IMR-90 (cell line): ENCODE data around the gene COPZ1. TPM values are rescaled to one million over a fixed set of nuclear protein-coding genes. Genes with fewer than 3 reads are reported as not detected.

Experiments used
- ATAC-seq: fragments of 200-7000 bp; cut with Tn5 transposase; 2 replicates; pipeline ENCODE4 v1.9.1; 2020; ENCODE audit warnings: low read depth, mild to moderate bottlenecking, moderate library complexity
- BruUV-seq: library from RNA; stranded (reverse); fragments of 400-500 nt; replicated peaks from 2 replicates; lab custom pipeline; 2021; lab: Mats Ljungman, UMichigan
- CTCF ChIA-PET: fragments of 300-600 bp; formaldehyde crosslinking; extraction: SDS; loops from one replicate; lab custom pipeline; 2021; ENCODE audit warnings: antibody characterized with exemption; lab: Yijun Ruan, JAX
- POLR2A ChIA-PET: fragments of 300-600 bp; sonication (Branson Sonifier 250); formaldehyde crosslinking; loops from one replicate; lab custom pipeline; 2022; ENCODE audit warnings: antibody characterized with exemption; ENCODE audit not compliant: unreplicated experiment; lab: Charles Lee
- DNase-seq: peaks from one replicate; pipeline ENCODE4 v3.0.0; 2013
- H2AFZ ChIP-seq: replicated peaks from 2 replicates; pipeline ENCODE3; 2013; ENCODE audit warnings: low read length, mild to moderate bottlenecking; ENCODE audit not compliant: poor library complexity
- H2AK5ac ChIP-seq: 2 replicates; pipeline ENCODE4 v1.6.1; 2013; ENCODE audit warnings: low read depth, low read length, inconsistent platforms
- H2AK9ac ChIP-seq: replicated peaks from 2 replicates; pipeline ENCODE3; 2013; ENCODE audit warnings: mild to moderate bottlenecking, low read depth, low read length, moderate library complexity; ENCODE audit not compliant: poor library complexity
- H2BK120ac ChIP-seq: 2 replicates; pipeline ENCODE4 v1.6.1; 2013; ENCODE audit warnings: low read depth, low read length, inconsistent platforms
- H2BK15ac ChIP-seq: 3 replicates; pipeline ENCODE4 v1.6.1; 2013; ENCODE audit warnings: low read depth, low read length, inconsistent platforms
- H2BK20ac ChIP-seq: 2 replicates; pipeline ENCODE4 v1.6.1; 2013; ENCODE audit warnings: low read depth, mild to moderate bottlenecking, inconsistent platforms, low read length, moderate library complexity
- H2BK5ac ChIP-seq: 2 replicates; pipeline ENCODE4 v1.6.1; 2013; ENCODE audit warnings: mild to moderate bottlenecking, low read depth, low read length, inconsistent platforms; ENCODE audit not compliant: poor library complexity, severe bottlenecking
- H3K14ac ChIP-seq: replicated peaks from 2 replicates; pipeline ENCODE4 v1.6.1; 2013; ENCODE audit warnings: low read depth, low read length, inconsistent platforms
- H3K18ac ChIP-seq: 2 replicates; pipeline ENCODE4 v1.6.1; 2013; ENCODE audit warnings: low read depth, low read length, control low read depth
- H3K23ac ChIP-seq: 2 replicates; pipeline ENCODE4 v1.6.1; 2013; ENCODE audit warnings: low read depth, low read length, inconsistent platforms
- H3K27ac ChIP-seq: 2 replicates; pipeline ENCODE4 v1.5.1; 2013; ENCODE audit warnings: mild to moderate bottlenecking, control low read depth, low read length; ENCODE audit not compliant: insufficient read depth
- H3K27me3 ChIP-seq: 2 replicates; pipeline ENCODE4 v1.6.1; 2013; ENCODE audit warnings: low read length; ENCODE audit not compliant: control insufficient read depth, insufficient read depth
- H3K36me3 ChIP-seq: 2 replicates; pipeline ENCODE4 v1.6.1; 2013; ENCODE audit warnings: low read length, mixed read lengths; ENCODE audit not compliant: control insufficient read depth, insufficient read depth
- H3K4ac ChIP-seq: 2 replicates; pipeline ENCODE4 v1.6.1; 2013; ENCODE audit warnings: low read depth, low read length, inconsistent platforms
- H3K4me1 ChIP-seq: 2 replicates; pipeline ENCODE4 v1.6.1; 2013; ENCODE audit warnings: low read length, mixed read lengths; ENCODE audit not compliant: control insufficient read depth, insufficient read depth
- H3K4me2 ChIP-seq: 2 replicates; pipeline ENCODE4 v1.6.1; 2013; ENCODE audit warnings: low read depth, mild to moderate bottlenecking, control low read depth, low read length, moderate library complexity
- H3K4me3 ChIP-seq: 2 replicates; pipeline ENCODE4 v1.5.1; 2013; ENCODE audit warnings: low read depth, mild to moderate bottlenecking, control low read depth, low read length, moderate library complexity; ENCODE audit not compliant: insufficient read depth
- H3K56ac ChIP-seq: 2 replicates; pipeline ENCODE4 v1.6.1; 2013; ENCODE audit warnings: low read length, inconsistent platforms; ENCODE audit not compliant: insufficient read depth; ENCODE audit errors: extremely low read depth
- H3K79me1 ChIP-seq, 2 experiments: 2 replicates each; pipeline ENCODE4 v1.6.1; 2013; ENCODE audit warnings: low read length in 2 of 2, inconsistent platforms in 1 of 2, low read depth in 1 of 2
- H3K9ac ChIP-seq: 2 replicates; pipeline ENCODE4 v1.6.1; 2013; ENCODE audit warnings: low read depth, low read length, control low read depth
- H3K9me1 ChIP-seq: 2 replicates; pipeline ENCODE4 v1.6.1; 2013; ENCODE audit warnings: low read length, inconsistent platforms; ENCODE audit not compliant: insufficient read depth
- H3K9me3 ChIP-seq: 2 replicates; pipeline ENCODE4 v1.6.1; 2013; ENCODE audit warnings: low read length; ENCODE audit not compliant: control insufficient read depth, insufficient read depth
- H4K20me1 ChIP-seq: 2 replicates; pipeline ENCODE4 v1.6.1; 2013; ENCODE audit warnings: low read length, inconsistent platforms; ENCODE audit not compliant: insufficient read depth
- H4K5ac ChIP-seq: 2 replicates; pipeline ENCODE4 v1.6.1; 2013; ENCODE audit warnings: mild to moderate bottlenecking, low read depth, low read length, control low read depth
- H4K8ac ChIP-seq, 2 experiments: 2 replicates each; pipeline ENCODE4 v1.6.1; 2013; ENCODE audit warnings: low read depth in 2 of 2, low read length in 2 of 2, control low read depth in 1 of 2, inconsistent platforms in 1 of 2
- H4K91ac ChIP-seq: 2 replicates; pipeline ENCODE4 v1.6.1; 2013; ENCODE audit warnings: low read depth, low read length, inconsistent platforms; ENCODE audit not compliant: insufficient read depth
- CEBPB ChIP-seq: IDR thresholded peaks from 2 replicates; pipeline ENCODE4 v1.6.1; 2012; ENCODE audit warnings: low read depth, low read length, improper control_type of control experiment
- MAFK ChIP-seq: IDR thresholded peaks from 2 replicates; pipeline ENCODE4 v1.6.1; 2012; ENCODE audit warnings: low read depth, low read length, improper control_type of control experiment
- MAZ ChIP-seq: IDR thresholded peaks from 2 replicates; pipeline ENCODE4 v1.6.1; 2012; ENCODE audit warnings: low read depth, mild to moderate bottlenecking, low read length, improper control_type of control experiment, moderate library complexity, borderline replicate concordance
- SMC3 ChIP-seq: fragments of 150-350 bp; IDR thresholded peaks from 2 replicates; pipeline ENCODE4 v1.6.1; 2016; ENCODE audit warnings: low read depth, mild to moderate bottlenecking, antibody characterized with exemption, low read length, moderate library complexity
- WGBS, 2 experiments: methylation state at CpG; one replicate each; pipeline versions ENCODE4 v1.1.5 to v1.1.7; 2013; ENCODE audit warnings: missing lambda C conversion rate in 2 of 2; ENCODE audit not compliant: insufficient read length in 1 of 2; ENCODE audit errors: extremely low coverage in 2 of 2; 5-methylcytosine and 5-hydroxymethylcytosine counted together
- dilution Hi-C: fragments of 300-500 bp; cut with HindIII; formaldehyde crosslinking; loops from one replicate; pipeline ENCODE4 v1.14.3; 2018; ENCODE audit warnings: low sequenced_read_pairs; ENCODE audit not compliant: unreplicated experiment
- in situ Hi-C: fragments of 300-500 bp; cut with MboI; formaldehyde crosslinking; loops from 3 replicates; pipeline ENCODE4 v1.14.3; 2019; ENCODE audit warnings: low sequenced_read_pairs, inconsistent platforms, mixed read lengths
- intact Hi-C: fragments of 100-400 bp; cut with micrococcal nuclease; formaldehyde crosslinking; loops from 2 replicates; pipeline ENCODE4 v1.10.0; 2022
- polyA plus RNA-seq, 3 experiments: library from polyadenylated mRNA; depleted of rRNA; stranded (reverse); fragments of >200 nt; gene quantifications; 2 replicates each; pipeline ENCODE4 v1.2.3, GENCODE V29; 2012; ENCODE audit warnings: low replicate concordance in 1 of 3
- total RNA-seq: library from RNA; depleted of rRNA; stranded (reverse); fragments of >200 nt; gene quantifications from 2 replicates; pipeline ENCODE4 v1.2.3, GENCODE V29; 2012
- TF ChIP-seq, protein P1 (sequence below): fragments of 150-350 bp; IDR thresholded peaks from 2 replicates; pipeline ENCODE4 v1.6.1; 2017; ENCODE audit warnings: mild to moderate bottlenecking, antibody characterized with exemption, low read length, low read depth
- TF ChIP-seq, protein P2 (sequence below): conservative IDR thresholded peaks from 2 replicates; pipeline ENCODE4 v1.5.1; 2012; ENCODE audit warnings: mild to moderate bottlenecking, low read depth, low read length, improper control_type of control experiment

The COPZ1 gene
- total and polyA plus RNA-seq, 2 of the 4 experiments (the other 2 are of a cell fraction): 187 to 382 TPM

DNA sequence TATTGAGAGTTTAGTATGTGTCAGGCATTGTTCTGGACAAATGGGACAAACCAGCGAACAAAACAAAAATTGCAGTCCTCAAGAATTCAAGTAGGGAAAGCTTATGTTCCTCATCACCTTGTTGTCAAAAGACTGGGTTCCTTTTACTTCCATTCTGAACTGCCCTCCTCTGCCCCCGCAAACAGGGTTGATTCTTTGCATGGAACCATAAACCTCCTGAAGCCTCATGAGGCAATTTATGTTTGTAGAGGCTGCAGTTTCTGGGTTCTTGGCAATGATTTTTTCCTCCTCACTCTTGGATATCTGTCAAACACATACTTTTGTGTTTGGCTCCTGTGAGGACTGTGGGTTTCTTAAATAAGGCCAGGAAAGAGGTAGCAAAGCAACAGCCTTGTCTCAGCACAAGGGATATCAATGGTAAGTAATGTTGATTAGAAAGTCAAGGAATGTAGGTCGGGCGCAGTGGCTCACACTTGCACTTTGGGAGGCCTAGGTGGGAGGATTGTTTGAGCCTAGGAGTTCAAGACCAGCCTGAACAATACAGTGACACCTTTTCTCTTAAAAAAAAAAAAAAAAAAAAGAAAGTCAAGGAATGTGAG, 13.9 kb downstream of the COPZ1 start (continued):
- TF ChIP-seq, protein P1, sequence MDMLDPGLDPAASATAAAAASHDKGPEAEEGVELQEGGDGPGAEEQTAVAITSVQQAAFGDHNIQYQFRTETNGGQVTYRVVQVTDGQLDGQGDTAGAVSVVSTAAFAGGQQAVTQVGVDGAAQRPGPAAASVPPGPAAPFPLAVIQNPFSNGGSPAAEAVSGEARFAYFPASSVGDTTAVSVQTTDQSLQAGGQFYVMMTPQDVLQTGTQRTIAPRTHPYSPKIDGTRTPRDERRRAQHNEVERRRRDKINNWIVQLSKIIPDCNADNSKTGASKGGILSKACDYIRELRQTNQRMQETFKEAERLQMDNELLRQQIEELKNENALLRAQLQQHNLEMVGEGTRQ: no peak

DNA sequence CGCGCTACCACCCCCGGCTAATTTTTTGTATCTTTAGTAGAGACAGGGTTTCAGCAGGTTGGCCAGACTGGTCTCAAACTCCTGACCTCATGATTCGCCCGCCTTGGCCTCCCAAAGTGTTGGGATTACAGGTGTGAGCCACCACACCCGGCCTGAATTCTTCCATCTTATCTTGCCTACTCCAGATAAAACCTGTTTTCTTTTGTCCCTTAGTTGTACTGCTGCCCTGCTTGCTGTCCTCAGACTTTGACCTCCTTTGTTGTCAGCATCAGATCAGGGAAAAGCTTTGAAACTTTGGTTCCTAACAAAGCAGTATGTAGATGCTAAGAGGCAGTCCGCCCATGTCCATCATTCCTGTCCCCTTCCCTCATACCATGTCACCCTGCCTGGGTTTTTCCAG, 15.9 kb downstream of the COPZ1 start:
- Histone ChIP-seq H3K14ac (peak overlapping the region; percentile 18; the same call in 1 of the 2 replicates), H3K9me3 (no peaks in the 10 kb centered on the region), H3K27me3 (no peaks in the 10 kb centered on the region), H3K9me1 (peaks cover 25% of the 10 kb centered on the region), H2AFZ (no peak overlapping the region), H3K9ac (no peak overlapping the region), H4K91ac (peak overlapping the region; percentile 16; the same call in 1 of the 2 replicates), H3K79me1 (peaks cover 43 to 73% of the 10 kb centered on the region in 2 experiments), H2BK20ac (no peak overlapping the region), H3K18ac (no peak overlapping the region), H3K36me3 (peaks cover 19% of the 10 kb centered on the region), H4K20me1 (peaks cover 41% of the 10 kb centered on the region), H3K4me1 (peaks cover 40% of the 10 kb centered on the region), H4K5ac (no peak overlapping the region), H2BK120ac (no peak overlapping the region), H3K4me3 (no peak overlapping the region), H3K4me2 (no peak overlapping the region), H2BK5ac (no peak overlapping the region), H2BK15ac (no peak overlapping the region), H4K8ac (no peak overlapping the region), H3K23ac (peak overlapping the region; percentile 8; the same call in 1 of the 2 replicates), H2AK9ac (peak overlapping the region; percentile 38), H3K4ac (peak overlapping the region; percentile 14; the same call in 1 of the 2 replicates), H3K27ac (peak overlapping the region; percentile 7; the same call in 1 of the 2 replicates), H2AK5ac (peak overlapping the region; percentile 48; the same call in 1 of the 2 replicates), H3K56ac (no peak overlapping the region)
- in situ Hi-C loops (no loop called here), dilution Hi-C loops (no loop called here), intact Hi-C loops (no loop called here)
- ChIA-PET POLR2A (interaction anchor here (0.6 kb wide), 1 partner anchor 213 kb away, joined by 3 read pairs; no protein-coding TSS in a partner anchor), CTCF (interaction anchor here (1.0 kb wide), 1 partner anchor 15 kb away, joined by 3 read pairs; no protein-coding TSS in a partner anchor)
- no peak for DNase-seq
- BruUV-seq: no TSS peak
- 63% methylated on average over 3 of the region's 7 CpGs; no CpG with 5 or more reads in 1 of the 2 experiments for WGBS, 2 experiments
- no peak for ATAC-seq
- TF ChIP-seq MAFK: no peak
- TF ChIP-seq CEBPB: no peak
- TF ChIP-seq MAZ: no peak
- TF ChIP-seq, protein P2, sequence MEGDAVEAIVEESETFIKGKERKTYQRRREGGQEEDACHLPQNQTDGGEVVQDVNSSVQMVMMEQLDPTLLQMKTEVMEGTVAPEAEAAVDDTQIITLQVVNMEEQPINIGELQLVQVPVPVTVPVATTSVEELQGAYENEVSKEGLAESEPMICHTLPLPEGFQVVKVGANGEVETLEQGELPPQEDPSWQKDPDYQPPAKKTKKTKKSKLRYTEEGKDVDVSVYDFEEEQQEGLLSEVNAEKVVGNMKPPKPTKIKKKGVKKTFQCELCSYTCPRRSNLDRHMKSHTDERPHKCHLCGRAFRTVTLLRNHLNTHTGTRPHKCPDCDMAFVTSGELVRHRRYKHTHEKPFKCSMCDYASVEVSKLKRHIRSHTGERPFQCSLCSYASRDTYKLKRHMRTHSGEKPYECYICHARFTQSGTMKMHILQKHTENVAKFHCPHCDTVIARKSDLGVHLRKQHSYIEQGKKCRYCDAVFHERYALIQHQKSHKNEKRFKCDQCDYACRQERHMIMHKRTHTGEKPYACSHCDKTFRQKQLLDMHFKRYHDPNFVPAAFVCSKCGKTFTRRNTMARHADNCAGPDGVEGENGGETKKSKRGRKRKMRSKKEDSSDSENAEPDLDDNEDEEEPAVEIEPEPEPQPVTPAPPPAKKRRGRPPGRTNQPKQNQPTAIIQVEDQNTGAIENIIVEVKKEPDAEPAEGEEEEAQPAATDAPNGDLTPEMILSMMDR: no peak
- TF ChIP-seq SMC3: no peak
